ENCODE results near the gene SRCIN1. TPM values are rescaled to one million over a fixed set of nuclear protein-coding genes. Genes with fewer than 3 reads are reported as not detected.
A peak's percentile ranks its signal among the peaks of the same experiment; 100 is the strongest.

SRCIN1 gene
- total RNA-seq, 4 donors from 2014 or later = 1.8 to 8.8 (median 5.2) TPM

DNA sequence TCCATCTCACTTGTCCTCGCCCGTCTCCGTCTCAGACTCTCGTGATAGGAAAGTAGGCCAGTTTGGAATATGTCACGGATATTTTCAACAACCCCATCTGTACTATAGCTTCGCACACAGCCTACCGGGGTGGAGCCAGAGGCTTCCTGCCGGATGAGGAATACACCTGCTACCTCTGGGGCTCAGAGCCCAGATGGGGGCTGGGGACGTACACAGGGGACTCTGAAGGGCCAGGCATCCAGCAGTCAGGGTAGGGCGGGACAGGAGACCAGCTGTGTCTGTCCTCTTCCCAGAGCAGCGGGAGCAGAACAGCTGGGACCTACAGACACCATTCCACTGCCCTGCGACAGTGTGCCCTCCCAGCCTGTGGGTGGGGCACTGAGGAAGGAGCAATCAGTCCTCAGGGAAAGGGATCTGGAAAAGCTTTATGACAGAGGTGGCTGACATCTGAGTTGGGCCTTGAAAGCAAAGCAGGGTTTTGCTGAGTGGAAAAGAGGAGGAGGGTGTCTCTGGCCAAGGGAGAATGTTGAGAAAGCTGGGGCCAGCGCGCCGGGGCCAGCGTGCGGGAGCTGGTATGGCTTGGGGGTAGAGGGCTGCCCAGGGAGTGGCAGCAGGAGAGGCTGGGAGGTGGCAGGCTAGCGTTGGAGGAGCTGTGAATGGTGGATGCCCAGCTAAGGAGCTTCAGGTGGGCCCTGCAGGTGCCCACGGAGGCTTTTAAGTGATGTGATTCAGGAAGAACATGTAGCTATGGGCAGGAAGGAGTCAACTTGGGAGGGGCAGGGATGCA, 11.5 kb upstream of the SRCIN1 start:
- WGBS, 2 donors (ENCODE audit: low coverage in 1 of 2) = 69% methylated on average over 7 to 18 of the region's 19 CpGs

DNA sequence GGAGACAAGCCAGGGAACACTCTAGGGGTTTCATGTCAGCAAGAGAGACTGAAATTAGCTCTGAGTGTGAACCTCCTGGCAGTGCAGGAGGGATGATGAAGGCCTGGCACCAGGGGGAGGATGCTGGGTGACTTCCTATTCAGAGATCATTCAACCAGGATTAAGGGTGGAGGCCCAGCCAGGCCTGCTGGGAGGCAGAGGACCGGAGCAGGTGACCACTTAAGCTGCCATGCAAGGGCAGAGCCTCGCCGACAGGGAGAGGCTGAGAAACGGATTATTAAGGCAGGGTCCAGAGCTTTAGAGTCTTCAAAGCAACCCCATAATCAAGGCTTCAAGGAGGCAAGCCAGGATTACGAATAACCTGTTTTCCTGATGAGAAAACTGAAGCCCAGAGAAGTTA, 10.6 kb upstream of the SRCIN1 start:
- H3K27ac ChIP-seq = no peak overlapping the region
- 83% methylated on average over 5 of the region's 5 CpGs; no CpG with 5 or more reads in 1 of the 2 donors for WGBS, 2 donors (ENCODE audit: low coverage in 1 of 2)
- no peak for TF ChIP-seq POLR2A (IDR thresholded peaks at IDR 0.05)
- no peak for TF ChIP-seq EP300 (IDR thresholded peaks at IDR 0.05; ENCODE audit: low read depth)
- TF ChIP-seq POLR2AphosphoS5 (IDR thresholded peaks at IDR 0.05) = no peak
- TF ChIP-seq, protein P1, sequence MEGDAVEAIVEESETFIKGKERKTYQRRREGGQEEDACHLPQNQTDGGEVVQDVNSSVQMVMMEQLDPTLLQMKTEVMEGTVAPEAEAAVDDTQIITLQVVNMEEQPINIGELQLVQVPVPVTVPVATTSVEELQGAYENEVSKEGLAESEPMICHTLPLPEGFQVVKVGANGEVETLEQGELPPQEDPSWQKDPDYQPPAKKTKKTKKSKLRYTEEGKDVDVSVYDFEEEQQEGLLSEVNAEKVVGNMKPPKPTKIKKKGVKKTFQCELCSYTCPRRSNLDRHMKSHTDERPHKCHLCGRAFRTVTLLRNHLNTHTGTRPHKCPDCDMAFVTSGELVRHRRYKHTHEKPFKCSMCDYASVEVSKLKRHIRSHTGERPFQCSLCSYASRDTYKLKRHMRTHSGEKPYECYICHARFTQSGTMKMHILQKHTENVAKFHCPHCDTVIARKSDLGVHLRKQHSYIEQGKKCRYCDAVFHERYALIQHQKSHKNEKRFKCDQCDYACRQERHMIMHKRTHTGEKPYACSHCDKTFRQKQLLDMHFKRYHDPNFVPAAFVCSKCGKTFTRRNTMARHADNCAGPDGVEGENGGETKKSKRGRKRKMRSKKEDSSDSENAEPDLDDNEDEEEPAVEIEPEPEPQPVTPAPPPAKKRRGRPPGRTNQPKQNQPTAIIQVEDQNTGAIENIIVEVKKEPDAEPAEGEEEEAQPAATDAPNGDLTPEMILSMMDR (IDR thresholded peaks at IDR 0.05) = no peak
- in situ Hi-C loops (cut with MboI; ENCODE audit: low pct_ligation_motif_present in 1 of 4, low pct_unique_long_range_greater_than_20kb in 1 of 4, low sequenced_read_pairs in 3 of 4) (no loop called here), intact Hi-C loops (cut with DNase I; ENCODE audit: low total_unique reads) (no loop called here)
- no peaks in the 10 kb centered on the region for H3K9me3 ChIP-seq
- peaks cover 0 to 10% (median 2%) of the 10 kb centered on the region in 4 donors for H3K4me1 ChIP-seq
- H3K4me3 ChIP-seq = no peak overlapping the region
- no peaks in the 10 kb centered on the region for H3K36me3 ChIP-seq
- peaks cover 13% of the 10 kb centered on the region for H3K27me3 ChIP-seq
- no peak for DNase-seq

More for the DNA sequence above, 11.5 kb upstream of the SRCIN1 start:
- DNase-seq = no peak
- TF ChIP-seq, protein P1 (IDR thresholded peaks at IDR 0.05) = no peak
- TF ChIP-seq POLR2AphosphoS5 (IDR thresholded peaks at IDR 0.05) = no peak
- no peaks in the 10 kb centered on the region for H3K36me3 ChIP-seq
- H3K9me3 ChIP-seq = no peaks in the 10 kb centered on the region
- in situ Hi-C loops (cut with MboI; ENCODE audit: low pct_ligation_motif_present in 1 of 4, low pct_unique_long_range_greater_than_20kb in 1 of 4, low sequenced_read_pairs in 3 of 4) (no loop called here), intact Hi-C loops (cut with DNase I; ENCODE audit: low total_unique reads) (no loop called here)
- H3K27me3 ChIP-seq = peaks cover 16% of the 10 kb centered on the region
- H3K27ac ChIP-seq = no peak overlapping the region
- H3K4me1 ChIP-seq = peaks cover 0 to 10% (median 2%) of the 10 kb centered on the region in 4 donors
- no peak overlapping the region for H3K4me3 ChIP-seq

DNA sequence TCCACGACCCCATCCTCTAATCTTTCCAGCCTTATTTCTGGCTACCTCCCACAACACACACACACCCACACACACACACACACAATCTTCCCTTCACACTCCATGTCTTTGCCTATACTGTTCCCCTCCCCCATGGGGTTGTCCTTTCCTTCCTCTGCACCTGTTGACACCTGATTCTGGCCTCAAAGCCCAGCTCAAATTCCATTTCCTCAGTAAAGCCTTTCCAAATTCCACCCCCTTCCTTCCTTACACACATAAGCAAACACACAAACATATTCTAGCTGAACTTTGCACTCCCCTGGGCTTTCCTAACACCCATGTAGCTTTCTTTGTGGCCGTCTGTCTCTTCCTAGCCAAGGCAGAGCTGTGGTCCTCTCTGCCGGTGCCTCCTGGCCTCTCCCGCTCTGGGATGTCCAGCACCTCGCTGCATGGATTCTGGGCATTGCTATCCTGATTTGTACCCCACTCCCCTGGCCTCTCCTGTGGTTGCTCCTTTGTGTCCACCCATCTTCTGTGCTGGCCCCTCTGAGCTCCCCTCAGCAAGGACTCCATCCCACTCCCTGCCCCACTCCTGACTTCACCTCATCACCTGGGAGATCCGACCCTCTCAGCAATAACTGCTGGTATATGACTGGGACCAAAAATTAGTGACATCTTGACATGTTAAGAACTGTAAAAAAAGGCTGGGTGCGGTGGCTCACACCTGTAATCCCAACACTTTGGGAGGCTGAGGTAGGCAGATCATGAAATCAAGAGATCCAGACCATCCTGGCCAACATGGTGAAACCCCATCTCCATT, 8.4 kb upstream of the SRCIN1 start:
- intact Hi-C loops (cut with DNase I; ENCODE audit: low total_unique reads) = no loop called here
- H3K4me3 ChIP-seq = no peak overlapping the region
- no peaks in the 10 kb centered on the region for H3K9me3 ChIP-seq
- peaks cover 32% of the 10 kb centered on the region for H3K27me3 ChIP-seq
- peak overlapping the region in 1 of 4 donors; percentile 6 for H3K27ac ChIP-seq
- no peaks in the 10 kb centered on the region for H3K36me3 ChIP-seq
- DNase-seq = no peak
- peaks cover 0 to 10% (median 2%) of the 10 kb centered on the region in 4 donors for H3K4me1 ChIP-seq
- in situ Hi-C loops (cut with MboI; ENCODE audit: low pct_ligation_motif_present in 1 of 4, low pct_unique_long_range_greater_than_20kb in 1 of 4, low sequenced_read_pairs in 3 of 4) = no loop called here
- 57 to 58% methylated on average over 6 to 7 of the region's 7 CpGs for WGBS, 2 donors (ENCODE audit: low coverage in 1 of 2)
- TF ChIP-seq POLR2A (IDR thresholded peaks at IDR 0.05) = no peak
- TF ChIP-seq, protein P1 (IDR thresholded peaks at IDR 0.05) = no peak
- TF ChIP-seq POLR2AphosphoS5 (IDR thresholded peaks at IDR 0.05) = no peak
- TF ChIP-seq EP300 (IDR thresholded peaks at IDR 0.05; ENCODE audit: low read depth) = no peak

DNA sequence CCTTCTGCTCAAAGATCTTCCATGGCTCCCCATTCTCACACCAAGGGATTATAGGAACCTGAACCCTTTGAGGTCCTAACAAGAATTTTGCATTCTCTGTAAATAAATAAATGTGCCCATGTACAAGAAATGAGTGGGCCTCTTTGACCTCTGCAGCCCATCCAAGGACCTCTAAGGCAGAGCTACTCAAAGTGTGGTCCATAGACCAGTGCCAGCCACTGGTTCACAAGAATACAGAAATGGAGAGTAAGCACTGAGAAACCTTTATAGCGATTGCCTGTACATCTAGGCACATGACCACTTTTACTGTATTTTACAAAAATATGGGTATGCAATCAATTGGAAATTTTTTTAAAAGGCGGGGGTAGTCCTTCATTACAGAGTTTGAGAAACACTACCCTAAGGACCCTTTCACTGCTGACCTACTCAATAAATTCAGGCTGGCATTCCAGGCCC, 7.8 kb upstream of the SRCIN1 start:
- in situ Hi-C loops (cut with MboI; ENCODE audit: low pct_ligation_motif_present in 1 of 4, low pct_unique_long_range_greater_than_20kb in 1 of 4, low sequenced_read_pairs in 3 of 4) = no loop called here
- Histone ChIP-seq H3K36me3 (no peaks in the 10 kb centered on the region), H3K4me1 (peaks cover 0 to 10% (median 2%) of the 10 kb centered on the region in 4 donors), H3K27me3 (peaks cover 39% of the 10 kb centered on the region), H3K9me3 (no peaks in the 10 kb centered on the region), H3K4me3 (no peak overlapping the region), H3K27ac (peak overlapping the region in 1 of 4 donors; percentile 6)
- intact Hi-C loops (cut with DNase I; ENCODE audit: low total_unique reads) = no loop called here
- no peak for TF ChIP-seq EP300 (IDR thresholded peaks at IDR 0.05; ENCODE audit: low read depth)
- TF ChIP-seq, protein P1 (IDR thresholded peaks at IDR 0.05) = no peak
- TF ChIP-seq POLR2A (IDR thresholded peaks at IDR 0.05) = no peak
- no peak for TF ChIP-seq POLR2AphosphoS5 (IDR thresholded peaks at IDR 0.05)
- WGBS, 2 donors (ENCODE audit: low coverage in 1 of 2) = 86 to 100% methylated on average over 1 to 2 of the region's 2 CpGs
- no peak for DNase-seq
